Astrocyte of the cerebellum (primary cell): Measurements from ENCODE around the gene ZNF516.

Experiments used
- DNase-seq: peaks from one replicate; pipeline ENCODE4 v3.0.0-alpha.2; 2011; ENCODE audit warnings: low read depth
- H3K4me3 ChIP-seq: 2 replicates; pipeline ENCODE4 v1.5.1; 2011; ENCODE audit warnings: mild to moderate bottlenecking, low read depth, low read length, moderate library complexity
- in situ Hi-C: cut with HindIII; loops from 2 replicates; pipeline ENCODE4 v1.10.0; 2017; ENCODE audit warnings: low sequenced_read_pairs
- TF ChIP-seq, protein P1 (sequence below): IDR thresholded peaks from 2 replicates; pipeline ENCODE4 v1.5.1; 2012; ENCODE audit warnings: low read length, low read depth, moderate library complexity, mild to moderate bottlenecking; ENCODE audit errors: missing control alignments

ZNF516 gene

DNA sequence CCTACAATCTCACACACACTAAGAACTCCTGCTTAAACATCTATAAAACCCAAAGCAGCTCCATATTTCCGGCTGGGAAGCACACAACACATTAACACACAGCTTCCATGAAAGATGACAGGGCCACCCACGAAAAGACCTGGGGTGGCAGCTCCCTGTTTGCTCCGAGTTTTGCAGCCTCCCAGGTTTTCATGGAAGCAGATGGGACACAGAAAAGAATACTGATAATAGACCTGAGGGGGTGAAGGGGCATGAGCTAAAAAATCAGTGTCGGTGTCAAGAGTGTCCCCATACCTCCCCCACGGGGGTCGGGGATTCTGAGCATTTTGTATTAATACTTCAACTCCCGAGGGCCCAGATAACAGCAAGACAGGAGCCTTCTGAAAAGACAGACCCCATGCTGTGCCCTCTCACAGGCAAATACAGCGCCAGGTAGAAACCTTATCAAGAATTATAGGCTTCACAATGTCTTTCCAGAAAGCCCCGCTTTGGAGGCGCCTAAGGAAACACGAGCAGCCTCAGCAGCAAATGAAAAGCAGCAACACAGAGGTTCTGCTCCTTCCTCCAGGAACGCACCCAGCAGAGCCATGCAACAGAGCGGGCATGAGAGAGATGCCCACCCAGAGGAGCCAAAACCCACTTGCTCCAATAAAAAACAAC lies 50.5 kb downstream of the ZNF516 start:
- H3K4me3 ChIP-seq, result no peak overlapping the region
- no peak for DNase-seq
- TF ChIP-seq, protein P1, sequence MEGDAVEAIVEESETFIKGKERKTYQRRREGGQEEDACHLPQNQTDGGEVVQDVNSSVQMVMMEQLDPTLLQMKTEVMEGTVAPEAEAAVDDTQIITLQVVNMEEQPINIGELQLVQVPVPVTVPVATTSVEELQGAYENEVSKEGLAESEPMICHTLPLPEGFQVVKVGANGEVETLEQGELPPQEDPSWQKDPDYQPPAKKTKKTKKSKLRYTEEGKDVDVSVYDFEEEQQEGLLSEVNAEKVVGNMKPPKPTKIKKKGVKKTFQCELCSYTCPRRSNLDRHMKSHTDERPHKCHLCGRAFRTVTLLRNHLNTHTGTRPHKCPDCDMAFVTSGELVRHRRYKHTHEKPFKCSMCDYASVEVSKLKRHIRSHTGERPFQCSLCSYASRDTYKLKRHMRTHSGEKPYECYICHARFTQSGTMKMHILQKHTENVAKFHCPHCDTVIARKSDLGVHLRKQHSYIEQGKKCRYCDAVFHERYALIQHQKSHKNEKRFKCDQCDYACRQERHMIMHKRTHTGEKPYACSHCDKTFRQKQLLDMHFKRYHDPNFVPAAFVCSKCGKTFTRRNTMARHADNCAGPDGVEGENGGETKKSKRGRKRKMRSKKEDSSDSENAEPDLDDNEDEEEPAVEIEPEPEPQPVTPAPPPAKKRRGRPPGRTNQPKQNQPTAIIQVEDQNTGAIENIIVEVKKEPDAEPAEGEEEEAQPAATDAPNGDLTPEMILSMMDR, result no peak
- in situ Hi-C loops, result no loop called here

- TF ChIP-seq, protein P1, result no peak
- DNase-seq, result no peak
- H3K4me3 ChIP-seq, result no peak overlapping the region
- in situ Hi-C loops, result no loop called here
Measured at GRCh38 chr18:76443519-76444445, 51.3 kb downstream of the ZNF516 start.

GRCh38 chr18:76442413-76443171 lies 52.5 kb downstream of the ZNF516 start:
- no peak overlapping the region for H3K4me3 ChIP-seq
- in situ Hi-C loops, result no loop called here
- TF ChIP-seq, protein P1, result no peak
- DNase-seq, result no peak

- TF ChIP-seq, protein P1, result no peak
- DNase-seq, result no peak
- in situ Hi-C loops, result no loop called here
- H3K4me3 ChIP-seq, result no peak overlapping the region
Measured at GRCh38 chr18:76441668-76442412, 53.2 kb downstream of the ZNF516 start.

- no peak overlapping the region for H3K4me3 ChIP-seq
- no peak for DNase-seq
- in situ Hi-C loops, result no loop called here
- TF ChIP-seq, protein P1, result no peak
Measured at GRCh38 chr18:76441002-76441667, 53.9 kb downstream of the ZNF516 start.
